Stimulated activated CD4-positive, alpha-beta T cell treated with anti-CD3 and anti-CD28 coated beads, Interleukin-2, amount 100 ng/mL, for 48 hours (primary cell): ENCODE measurements around the gene ZKSCAN8.

Experiments
- DNase-seq, 2 donors: peaks; one replicate each; pipeline ENCODE4 v3.0.0-alpha.2; 2020

Gene ZKSCAN8

DNA sequence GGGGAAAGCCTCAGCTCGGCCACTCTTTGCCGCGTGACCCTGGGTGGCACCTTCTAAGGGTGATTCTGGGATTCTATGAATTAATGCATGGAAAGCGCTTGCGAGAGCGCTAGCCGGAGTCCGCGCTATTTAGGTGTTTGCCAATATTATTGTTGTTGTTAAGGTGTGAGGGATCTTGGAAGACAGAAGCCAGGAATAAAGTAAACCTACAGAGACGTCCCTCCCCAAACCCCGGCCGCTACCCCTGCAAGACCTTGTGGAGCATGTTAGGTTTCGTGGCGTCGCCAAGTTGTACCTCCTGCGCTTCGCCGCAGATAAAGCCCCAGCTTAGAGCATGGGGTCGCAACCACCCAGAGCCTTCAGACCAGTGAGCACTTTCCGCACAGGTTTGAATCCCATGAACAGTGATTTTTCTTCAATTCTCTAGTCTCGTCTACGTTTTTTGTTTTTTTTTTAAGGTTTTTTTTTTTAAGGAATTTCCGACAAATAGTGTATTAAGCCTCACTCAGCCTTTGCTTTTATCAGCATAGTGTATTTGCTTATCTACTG is 66.5 kb downstream of the ZKSCAN8 start:
- DNase-seq = no peak
